C4-2B (cell line): Measurements from ENCODE around the gene MAN1A1.

Experiments used
- CTCF ChIP-seq: fragments of 450-650 bp; conservative IDR thresholded peaks from 2 replicates; pipeline ENCODE4 v1.5.1; 2017; ENCODE audit warnings: mild to moderate bottlenecking
- ZFX ChIP-seq: fragments of 450-650 bp; IDR thresholded peaks from 2 replicates; pipeline ENCODE4 v1.6.1; 2017

GRCh38 chr6:119301429-119301828, 48.1 kb downstream of the MAN1A1 start:
- TF ChIP-seq CTCF (no peak), ZFX (no peak)
